Astrocyte (in vitro differentiated cells and primary cell): ENCODE results near the gene BUD13. TPM values are rescaled to one million over a fixed set of nuclear protein-coding genes. Genes with fewer than 3 reads are reported as not detected.

Experiments used
- DNase-seq: peaks from one replicate; pipeline ENCODE4 v3.0.0-alpha.2; 2010; ENCODE audit warnings: low read depth
- FAIRE-seq: peaks from 2 replicates; lab custom pipeline; 2011; peaks lifted over from hg19 to GRCh38; lab: Jason Lieb, UNC
- H2AFZ ChIP-seq: 2 replicates; pipeline ENCODE4 v1.6.0; 2012; ENCODE audit warnings: low read depth, low read length, inconsistent platforms
- H3K27ac ChIP-seq: 2 replicates; pipeline ENCODE4 v1.5.1; 2011; ENCODE audit warnings: low read depth, low read length, inconsistent platforms
- H3K27me3 ChIP-seq: 2 replicates; pipeline ENCODE4 v1.6.0; 2011; ENCODE audit warnings: low read length, inconsistent platforms; ENCODE audit not compliant: insufficient read depth
- H3K36me3 ChIP-seq: 2 replicates; pipeline ENCODE4 v1.5.1; 2011; ENCODE audit warnings: low read length, inconsistent platforms; ENCODE audit not compliant: insufficient read depth
- H3K4me1 ChIP-seq: 2 replicates; pipeline ENCODE4 v1.5.1; 2011; ENCODE audit warnings: low read length, inconsistent platforms; ENCODE audit not compliant: insufficient read depth
- H3K4me2 ChIP-seq: 2 replicates; pipeline ENCODE4 v1.6.0; 2012; ENCODE audit warnings: low read length, inconsistent platforms
- H3K4me3 ChIP-seq: 2 replicates; pipeline ENCODE4 v1.5.1; 2011; ENCODE audit warnings: low read depth, mild to moderate bottlenecking, low read length, inconsistent platforms; ENCODE audit not compliant: insufficient read depth
- H3K79me2 ChIP-seq: 2 replicates; pipeline ENCODE4 v1.6.0; 2012; ENCODE audit warnings: mild to moderate bottlenecking, low read length, inconsistent platforms; ENCODE audit not compliant: insufficient read depth
- H3K9ac ChIP-seq: 2 replicates; pipeline ENCODE4 v1.6.0; 2012; ENCODE audit warnings: mild to moderate bottlenecking, low read length, inconsistent platforms
- H3K9me3 ChIP-seq: 2 replicates; pipeline ENCODE4 v1.5.1; 2012; ENCODE audit warnings: low read depth, mild to moderate bottlenecking, low read length, inconsistent platforms; ENCODE audit not compliant: insufficient read depth
- H4K20me1 ChIP-seq: 2 replicates; pipeline ENCODE4 v1.6.0; 2012; ENCODE audit warnings: low read length, inconsistent platforms; ENCODE audit not compliant: insufficient read depth
- H3K27ac Mint-ChIP-seq: one replicate; pipeline ENCODE4 v1.8.0; 2021; ENCODE audit warnings: mild to moderate bottlenecking, mixed read lengths; ENCODE audit not compliant: unreplicated experiment
- H3K27me3 Mint-ChIP-seq: one replicate; pipeline ENCODE4 v1.8.0; 2021; ENCODE audit warnings: low read depth, mixed read lengths; ENCODE audit not compliant: unreplicated experiment
- H3K36me3 Mint-ChIP-seq: one replicate; pipeline ENCODE4 v1.8.0; 2021; ENCODE audit warnings: low read depth, mixed read lengths; ENCODE audit not compliant: unreplicated experiment
- H3K4me1 Mint-ChIP-seq: one replicate; pipeline ENCODE4 v1.8.0; 2021; ENCODE audit warnings: low read depth, mixed read lengths; ENCODE audit not compliant: unreplicated experiment
- H3K4me3 Mint-ChIP-seq: one replicate; pipeline ENCODE4 v1.8.0; 2021; ENCODE audit warnings: mild to moderate bottlenecking, moderate library complexity, mixed read lengths; ENCODE audit not compliant: unreplicated experiment
- H3K9me3 Mint-ChIP-seq: one replicate; pipeline ENCODE4 v1.8.0; 2021; ENCODE audit warnings: mild to moderate bottlenecking, mixed read lengths; ENCODE audit not compliant: unreplicated experiment
- CTCF ChIP-seq: IDR thresholded peaks from 2 replicates; pipeline ENCODE4 v1.5.1; 2011; ENCODE audit warnings: low read depth, mild to moderate bottlenecking, inconsistent platforms, low read length, moderate library complexity; ENCODE audit not compliant: insufficient read depth
- EZH2 ChIP-seq: IDR thresholded peaks from 2 replicates; pipeline ENCODE4 v1.6.1; 2012; ENCODE audit warnings: mild to moderate bottlenecking, low read length, inconsistent platforms; ENCODE audit not compliant: insufficient read depth
- total RNA-seq: library from RNA; stranded (reverse); gene quantifications from 2 replicates; pipeline ENCODE4 v1.2.1, GENCODE V29; 2021

The BUD13 gene
- total RNA-seq, 1 donor from 2014 or later, result 9.3 TPM

GRCh38 chr11:116736763-116737162 is 36.0 kb downstream of the BUD13 start:
- Mint-ChIP-seq H3K4me3 (no peak overlapping the region), H3K36me3 (no peaks in the 10 kb centered on the region), H3K4me1 (peaks cover 3% of the 10 kb centered on the region), H3K27ac (no peak overlapping the region), H3K27me3 (no peaks in the 10 kb centered on the region), H3K9me3 (no peaks in the 10 kb centered on the region)
- no peak overlapping the region for H3K9ac ChIP-seq
- H3K79me2 ChIP-seq, result no peaks in the 10 kb centered on the region
- H3K27me3 ChIP-seq, result no peaks in the 10 kb centered on the region
- no peaks in the 10 kb centered on the region for H4K20me1 ChIP-seq
- H2AFZ ChIP-seq, result no peak overlapping the region
- DNase-seq, result no peak
- H3K4me3 ChIP-seq, result no peak overlapping the region
- TF ChIP-seq EZH2 (no peak), CTCF (no peak)
- peaks cover 3% of the 10 kb centered on the region for H3K4me1 ChIP-seq
- no peak overlapping the region for H3K4me2 ChIP-seq
- FAIRE-seq, result no peak
- no peak overlapping the region for H3K27ac ChIP-seq
- H3K9me3 ChIP-seq, result no peaks in the 10 kb centered on the region
- H3K36me3 ChIP-seq, result no peaks in the 10 kb centered on the region

- Mint-ChIP-seq H3K27ac (no peak overlapping the region), H3K9me3 (no peaks in the 10 kb centered on the region), H3K4me1 (peaks cover 5% of the 10 kb centered on the region), H3K36me3 (no peaks in the 10 kb centered on the region), H3K27me3 (peaks cover 6% of the 10 kb centered on the region), H3K4me3 (no peak overlapping the region)
- no peak overlapping the region for H3K4me2 ChIP-seq
- no peak overlapping the region for H2AFZ ChIP-seq
- no peaks in the 10 kb centered on the region for H3K4me1 ChIP-seq
- H3K79me2 ChIP-seq, result no peaks in the 10 kb centered on the region
- TF ChIP-seq EZH2, result no peak
- no peak for TF ChIP-seq CTCF
- H3K36me3 ChIP-seq, result no peaks in the 10 kb centered on the region
- no peaks in the 10 kb centered on the region for H3K9me3 ChIP-seq
- H3K9ac ChIP-seq, result no peak overlapping the region
- no peaks in the 10 kb centered on the region for H4K20me1 ChIP-seq
- no peak for DNase-seq
- H3K4me3 ChIP-seq, result no peak overlapping the region
- FAIRE-seq, result no peak
- no peak overlapping the region for H3K27ac ChIP-seq
- H3K27me3 ChIP-seq, result peaks cover 14% of the 10 kb centered on the region
Measured at GRCh38 chr11:116733969-116734508, 38.7 kb downstream of the BUD13 start.

GRCh38 chr11:116733043-116733755 is 39.6 kb downstream of the BUD13 start:
- no peak for FAIRE-seq
- no peaks in the 10 kb centered on the region for H3K9me3 Mint-ChIP-seq
- H3K4me1 Mint-ChIP-seq, result peaks cover 5% of the 10 kb centered on the region
- no peak overlapping the region for H2AFZ ChIP-seq
- no peak for DNase-seq
- H3K36me3 Mint-ChIP-seq, result no peaks in the 10 kb centered on the region
- H3K27ac ChIP-seq, result no peak overlapping the region
- no peaks in the 10 kb centered on the region for H3K36me3 ChIP-seq
- no peak overlapping the region for H3K9ac ChIP-seq
- no peaks in the 10 kb centered on the region for H3K79me2 ChIP-seq
- H3K4me1 ChIP-seq, result no peaks in the 10 kb centered on the region
- no peaks in the 10 kb centered on the region for H3K9me3 ChIP-seq
- no peak overlapping the region for H3K27ac Mint-ChIP-seq
- H3K4me3 ChIP-seq, result no peak overlapping the region
- H3K4me3 Mint-ChIP-seq, result no peak overlapping the region
- peaks cover 14% of the 10 kb centered on the region for H3K27me3 Mint-ChIP-seq
- no peak overlapping the region for H3K4me2 ChIP-seq
- H3K27me3 ChIP-seq, result peaks cover 14% of the 10 kb centered on the region
- H4K20me1 ChIP-seq, result no peaks in the 10 kb centered on the region
- TF ChIP-seq CTCF (no peak), EZH2 (no peak)
